GM19328 (cell line): ENCODE measurements around the gene LIM2.

Experiments used
- ATAC-seq: cut with Tn5 transposase; IDR thresholded peaks from one replicate; pipeline ENCODE4 v1.9.1; 2021; ENCODE audit warnings: mild to moderate bottlenecking, moderate library complexity; ENCODE audit not compliant: unreplicated experiment

Gene LIM2

DNA sequence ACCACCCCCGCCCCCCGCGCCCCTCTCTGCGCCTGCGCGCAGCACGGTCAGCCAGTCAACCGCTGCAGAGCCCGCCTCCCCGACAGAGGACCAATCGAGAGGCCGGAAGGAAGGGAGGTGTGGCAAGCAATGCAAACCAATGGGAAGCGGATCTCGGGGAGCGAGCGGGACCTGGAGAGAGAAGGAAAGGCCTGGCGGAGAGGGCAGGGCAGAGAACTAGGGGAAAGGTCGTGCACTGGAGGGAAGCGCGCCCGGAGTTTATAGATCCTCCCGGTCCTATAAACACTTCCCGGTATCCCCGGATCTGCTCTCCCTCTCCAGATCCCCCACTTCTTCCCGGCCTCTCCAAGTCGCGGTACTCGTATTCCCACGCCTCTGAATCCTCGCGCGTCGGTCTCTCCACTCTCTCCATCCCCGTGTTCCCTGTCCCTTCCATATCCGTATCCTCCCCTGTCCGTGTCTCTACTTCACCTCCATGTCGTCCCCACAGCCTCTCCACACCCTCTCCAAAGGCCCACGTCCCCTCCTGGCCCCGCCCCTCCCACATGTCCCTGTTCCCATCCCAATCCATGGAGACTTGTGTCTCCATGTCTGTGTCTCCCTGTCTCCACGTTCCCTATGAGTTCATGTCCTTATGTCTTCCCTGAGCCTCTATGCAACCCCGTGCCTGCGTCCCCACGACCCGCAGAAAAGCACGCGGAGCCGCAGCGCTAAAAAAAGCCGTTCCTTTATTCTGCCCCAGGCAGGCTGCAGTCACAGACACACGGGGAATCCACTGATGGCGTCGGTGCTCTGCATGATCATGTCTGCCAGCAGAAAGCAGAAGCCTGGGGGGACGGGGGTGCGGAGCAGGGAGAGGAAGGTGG is 21.2 kb downstream of the LIM2 start:
- ATAC-seq = peak; percentile 43

DNA sequence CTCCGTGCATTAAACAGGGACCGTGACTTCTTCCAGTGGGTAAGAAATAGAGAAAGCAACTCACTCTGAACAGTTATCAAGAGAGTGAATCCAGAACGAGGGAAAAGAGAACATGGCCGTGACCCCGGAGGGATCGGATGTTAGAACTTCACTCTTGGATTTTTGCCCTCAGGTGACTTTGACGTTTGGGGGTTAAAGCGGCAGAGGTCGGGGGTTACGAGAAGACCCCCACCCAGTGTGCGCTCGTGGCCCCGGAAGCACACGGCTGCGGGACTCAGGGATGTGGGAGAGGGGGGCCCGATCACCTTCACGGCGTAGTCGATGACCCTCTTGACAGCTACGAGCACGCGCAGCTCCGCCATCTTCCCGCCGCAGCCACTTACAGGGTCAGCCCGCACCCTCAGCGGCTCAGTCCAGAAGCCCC is 21.8 kb downstream of the LIM2 start, which contains the start of gene ETFB:
ETFB (minus strand) TSS at position 424 of the 424 bp plus-strand sequence; CDS start at position 362, 62 bp downstream.
- no peak for ATAC-seq

DNA sequence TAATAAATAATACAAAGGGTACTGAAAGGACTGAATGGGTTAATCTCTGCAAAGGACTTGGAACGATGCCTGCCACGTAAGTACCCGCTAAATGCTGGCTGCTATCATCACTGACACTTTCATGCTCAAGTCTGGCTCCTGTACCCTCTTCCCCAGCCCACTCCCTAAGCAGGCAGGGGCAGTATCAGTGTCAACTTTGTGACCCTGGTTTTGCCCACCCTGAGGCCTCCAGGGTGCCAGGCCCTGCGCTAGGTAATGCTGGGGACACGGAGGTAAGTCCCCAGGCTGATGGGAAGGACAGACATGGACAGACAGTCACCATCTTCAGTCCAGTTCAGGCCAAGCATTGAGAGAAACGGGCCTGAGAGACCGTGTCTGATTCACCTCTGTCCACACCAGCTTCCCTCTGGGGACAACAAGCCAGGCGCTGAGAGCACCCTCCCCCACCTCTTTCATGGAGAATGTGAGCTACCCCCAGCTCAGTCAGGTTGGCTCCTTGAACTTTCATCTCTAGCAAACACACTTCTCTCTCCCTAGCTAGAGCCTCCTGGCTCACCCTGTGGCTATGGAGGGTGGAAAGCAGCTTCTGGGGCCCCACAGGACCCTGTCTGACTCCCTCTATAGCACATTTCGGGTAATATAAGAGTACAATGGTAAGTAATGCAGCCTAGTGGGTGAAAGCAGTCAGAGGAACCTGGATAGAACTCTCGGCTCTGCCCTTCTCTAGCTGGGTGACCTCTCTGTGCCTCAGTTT is 22.4 kb downstream of the LIM2 start:
- no peak for ATAC-seq

DNA sequence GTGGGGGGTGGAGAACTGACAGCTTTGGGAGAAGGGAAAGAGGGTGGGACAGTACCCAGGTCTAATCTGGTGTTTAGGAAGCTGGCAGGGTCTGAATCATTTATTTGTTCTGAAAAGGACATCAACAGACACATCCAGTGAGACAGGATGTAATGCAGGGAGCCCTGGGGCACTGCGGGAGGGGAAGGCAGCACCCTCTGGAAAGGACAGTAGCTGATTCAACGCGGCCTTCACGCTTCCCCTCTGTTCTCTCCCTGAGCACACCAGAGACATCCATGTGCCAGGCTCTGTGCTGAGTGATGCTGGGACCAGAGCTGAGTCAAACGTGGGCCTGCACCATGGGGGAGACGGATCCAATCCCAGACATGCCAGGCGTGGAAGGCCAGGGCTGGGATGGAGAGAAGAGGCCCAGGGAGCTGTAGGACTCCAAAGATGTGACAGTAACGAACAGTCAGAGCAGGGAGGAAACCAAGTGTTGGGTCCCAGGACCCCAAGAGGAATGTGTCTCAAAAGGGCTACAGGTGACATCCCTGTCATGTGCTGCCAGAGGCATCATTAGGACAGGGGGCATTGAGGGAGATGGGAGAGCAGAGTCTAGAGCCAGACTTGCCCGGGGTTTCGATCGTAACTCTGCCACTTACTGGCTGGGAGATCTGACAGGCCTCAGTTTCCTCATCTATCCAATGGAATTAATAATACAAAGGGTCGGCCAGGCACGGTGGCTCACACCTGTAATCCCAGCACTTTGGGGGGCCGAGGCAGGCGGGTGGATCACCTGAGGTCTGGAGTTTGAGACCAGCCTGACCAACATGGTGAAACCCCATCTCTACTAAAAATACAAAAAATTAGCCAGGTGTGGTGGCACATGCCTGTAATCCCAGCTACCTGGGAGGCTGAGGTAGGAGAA is 23.3 kb downstream of the LIM2 start:
- no peak for ATAC-seq

DNA sequence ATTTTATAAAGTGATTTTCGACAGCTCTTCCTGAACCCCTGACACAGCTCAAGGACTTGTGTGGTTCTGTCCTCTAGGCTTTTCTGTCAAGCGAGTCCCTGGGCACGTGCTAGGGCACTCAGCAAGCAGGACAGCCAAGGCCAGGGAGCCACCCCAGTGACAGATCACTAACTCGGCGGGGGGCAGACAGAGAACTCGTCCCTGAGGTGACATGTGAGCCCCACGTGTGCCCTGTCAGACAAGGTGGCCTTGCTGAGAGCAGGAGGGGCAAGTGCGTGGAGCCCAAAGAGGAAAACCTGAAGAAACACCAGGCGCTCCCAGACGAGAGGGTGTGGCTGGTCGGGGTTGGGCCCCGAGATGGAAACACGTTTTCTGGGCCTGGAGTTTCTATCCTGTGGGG is 26.5 kb downstream of the LIM2 start:
- no peak for ATAC-seq

DNA sequence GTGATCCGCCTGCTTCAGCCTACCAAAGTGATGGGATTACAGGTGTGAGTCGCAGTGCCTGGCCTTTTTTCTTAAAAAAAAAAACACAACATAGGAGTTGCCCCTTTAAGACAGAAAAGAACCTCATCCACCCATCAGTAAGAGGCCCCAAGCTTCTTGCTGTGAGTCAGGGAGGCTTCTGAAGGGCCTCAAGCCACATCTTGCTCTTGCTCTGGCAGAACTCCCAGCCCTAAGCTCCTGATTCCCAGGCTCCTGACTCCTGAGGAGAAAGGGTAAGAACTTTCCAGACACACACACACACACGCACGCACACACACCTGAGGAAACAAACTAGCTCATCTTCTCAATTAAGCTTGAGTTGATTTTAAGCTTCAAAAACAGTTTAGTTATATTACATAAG is 28.5 kb downstream of the LIM2 start:
- no peak for ATAC-seq

DNA sequence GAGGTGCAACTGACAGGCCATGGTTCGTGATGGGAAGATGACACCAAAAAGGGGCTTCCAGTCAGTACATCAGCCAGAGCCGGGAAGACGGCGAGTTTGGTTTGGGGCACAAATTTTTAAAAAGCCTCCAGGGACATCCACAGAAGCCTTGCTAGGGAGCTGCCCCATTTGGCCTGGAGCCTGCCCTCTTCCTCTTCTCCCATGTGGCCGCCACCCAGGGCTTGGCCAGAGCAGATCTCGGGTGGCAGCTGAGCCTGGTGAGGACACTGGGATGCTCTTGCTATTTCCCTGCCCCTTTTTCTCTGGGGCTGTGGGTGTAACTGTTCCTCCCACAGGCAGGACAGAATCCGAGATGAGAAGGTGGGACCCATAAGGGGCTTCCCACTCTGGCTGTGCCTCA is 29.8 kb downstream of the LIM2 start:
- ATAC-seq = no peak

DNA sequence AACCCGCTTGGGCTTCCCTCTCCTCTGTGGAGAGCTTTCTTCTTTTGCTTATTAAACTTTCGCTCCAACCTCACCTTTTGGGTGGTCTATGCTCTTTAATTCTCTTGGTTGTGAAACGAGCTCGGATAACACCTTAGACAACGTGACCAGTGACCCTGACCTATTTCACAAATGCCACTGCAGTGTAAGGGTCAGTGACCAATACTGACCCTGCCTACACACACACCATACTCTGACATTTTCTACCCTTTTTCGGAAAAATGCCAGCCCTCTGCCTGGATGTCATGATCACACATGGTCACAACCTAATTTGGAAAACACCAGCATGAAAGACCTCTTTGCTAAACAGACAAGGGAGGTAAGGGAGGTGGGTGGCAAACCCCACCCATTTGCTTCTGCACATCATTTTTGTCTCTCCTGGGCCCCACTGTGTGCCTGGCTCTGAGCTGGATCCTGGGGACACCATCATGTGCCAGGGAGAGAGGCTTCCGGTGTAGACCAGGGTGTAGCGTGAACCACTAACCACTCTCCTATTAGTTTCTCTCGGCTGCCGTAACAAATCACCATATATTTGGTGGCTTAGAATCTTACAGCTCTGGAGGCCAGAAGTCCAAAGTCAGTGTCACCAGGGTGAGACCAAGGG is 31.5 kb downstream of the LIM2 start:
- no peak for ATAC-seq

DNA sequence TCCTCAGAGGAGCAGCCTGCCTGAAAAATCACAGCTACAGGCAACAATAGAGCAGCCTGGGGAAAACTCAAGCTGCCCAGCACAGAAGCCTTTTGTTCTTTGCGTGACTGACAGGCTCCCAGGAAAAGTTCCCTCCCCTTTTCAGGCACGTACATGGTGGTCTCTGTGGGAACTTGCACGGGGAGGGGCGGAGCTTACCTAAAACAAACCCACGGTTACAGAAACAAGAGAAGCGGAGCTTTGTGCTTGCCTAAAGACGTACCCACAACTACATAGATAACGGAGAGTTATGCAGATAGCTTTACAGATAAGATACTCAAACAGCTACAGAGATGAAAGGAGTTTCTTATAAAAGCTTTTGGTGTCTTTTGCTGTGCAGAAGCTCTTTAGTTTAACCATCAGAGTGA is 33.0 kb downstream of the LIM2 start:
- ATAC-seq = no peak

DNA sequence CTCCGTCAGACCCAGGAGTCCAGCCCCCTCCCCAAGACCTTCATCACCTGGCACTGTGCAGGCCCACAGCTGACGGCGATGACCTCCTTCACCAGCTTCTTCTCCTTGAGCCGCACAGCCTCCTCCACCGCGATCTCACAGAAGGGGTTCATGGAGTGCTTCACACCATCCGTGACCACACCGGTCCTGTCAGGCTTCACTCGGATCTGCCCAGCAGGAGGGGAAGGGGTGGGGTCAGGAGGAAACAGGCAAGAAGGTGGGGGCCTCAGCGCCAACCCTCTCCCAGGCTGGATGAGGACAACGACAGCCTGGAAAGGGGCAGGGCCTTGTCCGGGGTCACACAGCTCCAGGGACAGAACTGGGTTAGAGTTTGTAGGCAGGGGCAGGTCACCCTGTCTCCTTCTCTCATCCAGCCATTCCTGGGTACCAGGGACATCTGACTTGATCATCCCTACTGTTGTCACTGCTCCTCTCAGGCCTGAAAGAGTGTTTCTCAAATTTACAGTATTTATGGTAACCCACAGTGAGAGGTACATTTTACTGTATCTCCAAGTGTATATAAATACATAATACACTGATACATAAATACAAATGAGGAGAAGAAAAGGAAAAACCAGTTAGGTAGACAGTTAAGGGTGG is 33.6 kb downstream of the LIM2 start:
- ATAC-seq = no peak

DNA sequence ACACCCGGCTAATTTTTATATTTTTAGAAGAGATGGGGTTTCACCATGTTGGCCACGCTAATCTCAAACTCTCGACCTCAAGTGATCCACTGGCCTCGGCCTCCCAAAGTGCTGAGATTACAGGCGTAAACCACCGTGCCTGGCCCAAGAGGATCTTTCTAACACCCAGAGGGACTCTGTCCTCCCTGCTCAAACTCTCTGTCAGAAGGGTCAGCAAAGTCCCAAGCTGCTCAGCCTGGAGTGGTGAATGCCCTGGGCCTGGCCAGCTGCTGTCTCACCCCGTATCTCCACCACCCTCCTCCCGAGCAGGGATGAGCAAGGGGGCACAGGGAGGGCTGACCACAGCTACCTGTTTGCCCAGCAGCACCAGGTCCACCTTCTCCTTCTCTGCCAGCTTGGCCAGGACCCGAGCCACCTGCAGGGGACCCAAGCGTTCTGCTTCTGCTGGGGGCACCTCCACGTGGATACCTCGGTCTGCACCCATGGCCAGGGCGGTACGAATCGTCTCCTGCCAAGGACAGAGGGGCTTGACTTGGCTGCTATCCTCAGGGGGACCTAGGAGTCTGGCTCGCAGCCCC is 34.9 kb downstream of the LIM2 start:
- no peak for ATAC-seq

DNA sequence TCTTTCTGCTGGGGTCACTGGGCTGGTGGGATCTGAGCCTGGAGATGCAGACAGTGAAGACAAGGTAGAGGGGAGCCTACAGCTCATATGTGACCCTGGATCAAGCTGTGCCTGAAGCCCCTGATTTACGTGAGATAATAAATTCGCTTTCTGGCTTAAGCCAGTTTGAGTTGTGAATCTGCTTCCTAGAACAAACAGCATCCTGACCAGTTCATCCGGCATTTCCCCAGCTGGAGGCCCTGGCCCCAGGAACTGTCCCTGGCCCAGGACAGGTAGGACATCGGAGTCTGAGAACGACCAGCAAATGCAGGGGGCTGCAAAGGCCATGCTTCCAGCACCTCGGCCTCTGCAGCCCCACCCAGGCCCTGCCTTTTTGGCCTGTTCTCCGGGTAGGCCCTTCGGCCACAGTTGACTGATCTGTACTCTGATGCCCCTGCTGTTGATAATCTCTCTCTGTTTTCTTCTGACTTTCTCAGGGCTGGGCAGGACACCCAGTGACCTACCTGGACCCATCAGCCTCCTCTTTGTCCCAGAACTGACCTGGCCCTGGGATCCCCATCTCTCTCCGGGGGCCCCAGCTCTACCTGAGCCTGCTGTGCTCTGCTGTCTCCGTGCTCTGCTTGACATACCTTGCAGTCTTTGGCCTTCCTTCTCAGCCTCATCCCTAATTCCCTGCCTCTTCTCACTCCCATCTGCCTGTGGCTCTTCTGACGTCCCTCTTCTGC is 36.3 kb downstream of the LIM2 start:
- ATAC-seq = no peak

DNA sequence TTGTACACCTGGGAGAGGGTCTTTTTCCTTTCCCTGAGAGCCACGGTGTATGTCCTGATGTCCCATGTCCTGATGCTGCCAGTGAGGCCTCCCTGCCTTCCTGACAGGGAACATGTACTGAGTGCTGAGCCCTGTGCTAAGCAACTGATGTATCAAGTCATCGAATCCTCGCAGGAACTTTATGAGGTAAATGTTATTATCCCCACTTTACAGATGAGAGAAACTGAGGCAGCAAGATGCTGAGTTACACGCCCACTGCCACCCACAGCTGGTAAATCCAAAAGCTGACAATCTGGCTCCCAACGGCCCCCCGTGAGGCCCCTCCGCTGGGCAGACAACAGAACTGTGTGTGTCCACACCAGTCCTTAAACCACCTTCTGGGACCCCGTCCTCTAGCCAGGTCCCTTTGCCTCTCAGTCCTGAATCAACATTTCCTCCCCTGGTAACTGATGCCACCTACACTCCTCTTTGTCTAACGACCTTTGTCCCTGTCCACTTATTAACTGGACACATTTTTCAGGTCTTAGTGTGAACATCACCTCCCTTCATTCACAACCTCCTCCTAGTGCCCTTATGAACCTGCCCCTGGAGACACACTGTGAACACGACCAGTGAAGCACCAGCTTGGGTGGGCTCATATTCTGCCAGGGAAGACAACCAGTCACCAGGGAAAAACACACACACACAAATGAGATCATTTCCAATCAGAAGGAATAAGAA is 40.4 kb downstream of the LIM2 start:
- ATAC-seq = no peak

DNA sequence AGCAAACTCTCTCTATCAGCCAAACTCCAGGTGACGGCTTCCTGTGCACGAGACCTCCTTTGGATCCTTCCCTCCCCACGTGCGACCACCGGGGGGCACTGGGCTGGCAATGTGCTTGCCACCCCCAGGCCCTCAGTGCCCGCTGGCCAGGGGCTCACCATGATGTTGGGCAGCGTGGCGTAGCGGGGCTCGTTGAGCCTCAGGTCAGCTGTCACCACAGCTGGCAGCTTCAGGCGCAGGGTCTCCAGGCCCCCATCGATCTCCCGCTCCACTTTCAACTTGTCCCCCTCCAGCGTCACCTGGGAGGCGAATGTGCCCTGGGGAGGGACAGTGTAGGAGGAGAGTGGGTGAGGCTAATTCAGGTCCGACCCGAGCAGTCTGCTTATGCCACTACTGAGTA is 41.0 kb downstream of the LIM2 start:
- no peak for ATAC-seq

DNA sequence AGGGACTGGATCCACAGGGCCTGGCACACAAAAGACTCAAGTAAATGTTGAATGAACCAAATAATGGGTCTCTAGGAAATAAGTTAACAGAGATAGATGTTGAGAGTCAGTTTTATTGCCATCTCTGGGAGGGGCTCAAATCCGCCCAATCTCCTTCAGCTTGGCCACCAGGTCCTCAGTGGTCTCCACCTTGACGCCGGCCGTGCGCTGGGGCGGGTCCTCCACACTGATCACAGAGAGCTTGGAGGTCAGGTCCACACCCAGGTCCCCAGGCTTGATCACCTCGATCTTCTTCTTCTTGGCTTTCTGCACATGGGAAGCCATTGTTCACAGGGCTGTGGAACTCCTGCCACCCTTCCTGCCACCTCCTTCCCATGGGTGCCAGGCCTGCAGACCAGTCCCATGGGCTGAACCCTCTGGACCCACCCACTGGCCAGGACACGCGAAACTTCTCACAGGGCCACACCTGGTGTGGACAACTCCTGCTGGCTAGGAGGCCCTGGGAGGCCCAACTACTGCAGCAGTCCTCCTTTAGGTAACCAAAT is 42.6 kb downstream of the LIM2 start:
- no peak for ATAC-seq

DNA sequence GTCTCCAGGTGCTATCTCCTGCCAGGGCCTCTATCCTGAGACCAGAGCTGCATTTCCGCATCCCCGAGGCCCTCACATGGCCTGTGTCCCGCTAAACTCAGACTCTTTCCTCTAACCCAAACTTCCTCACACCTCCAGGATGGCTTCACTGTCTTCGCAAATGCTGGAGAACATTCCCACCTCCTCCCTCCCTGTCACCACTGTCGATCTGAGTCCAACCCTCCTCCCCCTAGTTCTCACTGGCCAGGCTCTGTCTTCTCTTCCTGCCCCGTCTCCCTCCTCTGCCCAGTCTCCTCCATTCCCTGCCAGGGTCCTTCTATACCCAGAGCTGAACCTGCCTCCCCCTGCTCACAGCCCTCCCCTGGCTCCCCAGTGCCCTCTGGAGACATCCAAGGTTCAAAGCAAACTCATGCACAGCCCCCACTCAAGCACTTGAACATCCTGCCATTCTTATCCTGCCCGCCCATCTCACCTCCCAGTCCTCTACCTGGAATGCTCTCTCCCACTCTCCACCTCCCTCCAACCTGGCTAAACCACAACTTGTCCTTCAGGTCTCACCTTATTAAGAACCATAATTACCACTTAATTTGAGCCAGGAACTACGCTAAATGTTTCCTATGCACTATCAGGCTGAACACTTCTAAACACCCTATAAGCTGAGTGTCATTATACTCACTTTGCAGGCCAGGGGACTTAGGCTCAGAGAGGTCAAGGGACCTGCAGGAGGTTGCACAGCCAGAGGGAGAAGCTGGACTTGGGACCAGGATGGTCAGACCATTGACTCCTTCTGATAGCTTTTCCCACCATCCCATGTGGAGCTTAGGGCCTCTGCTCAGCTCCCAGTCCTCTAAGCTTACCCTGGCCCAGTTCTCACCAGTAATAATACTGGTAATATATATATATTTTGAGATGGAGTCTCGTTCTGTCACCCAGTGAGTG is 44.9 kb downstream of the LIM2 start:
- no peak for ATAC-seq

DNA sequence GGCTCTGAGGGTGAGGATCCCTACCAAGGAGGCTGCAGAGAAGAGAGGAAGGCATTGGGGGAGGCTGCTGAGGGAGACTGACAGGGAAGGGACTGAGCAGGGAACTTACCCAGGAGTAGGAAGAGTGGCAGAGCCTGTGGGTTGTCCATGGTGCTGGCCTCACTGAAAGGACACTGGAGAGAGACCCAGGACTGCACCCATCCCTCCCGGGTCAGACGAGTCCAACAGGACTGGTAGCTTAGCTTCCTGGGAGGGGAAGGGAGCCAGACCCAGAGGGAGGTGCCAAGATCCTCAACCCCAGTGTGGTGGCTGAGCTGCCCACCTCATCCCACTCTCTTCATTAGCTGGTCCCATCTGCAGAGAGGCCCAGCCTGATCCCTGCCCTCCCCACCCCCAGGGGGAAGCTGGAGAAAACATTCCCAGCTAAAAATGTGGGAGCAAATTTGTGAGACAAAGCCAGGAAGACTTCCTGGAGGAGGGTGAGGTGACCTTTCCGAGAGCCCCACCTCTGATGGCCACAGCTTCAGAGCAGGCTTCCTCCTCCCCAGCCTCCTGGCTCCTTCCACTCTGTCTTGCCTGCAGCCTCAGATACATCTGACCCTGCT is 45.7 kb downstream of the LIM2 start, which contains the start of gene VSIG10L:
VSIG10L (minus strand) TSS at position 164 of the 605 bp plus-strand sequence; CDS start at position 149, 15 bp downstream.
- no peak for ATAC-seq
